Stomach (tissue), 9 donors: Measurements from ENCODE around the gene GPR15. TPM values are rescaled to one million over a fixed set of nuclear protein-coding genes. Genes with fewer than 3 reads are reported as not detected.
A peak's percentile ranks its signal among the peaks of the same experiment; 100 is the strongest.

Experiments
- DNase-seq, 2 donors: peaks; one replicate each; pipeline versions ENCODE4 v3.0.0 to v3.0.0-alpha.2; 2013 to 2019
- H3K27ac ChIP-seq, 5 donors: fragments of 200-600 bp in 4 of 5; sonication (generic) in 4 of 5; one replicate each; pipeline ENCODE4 v1.5.1; 2013 to 2019; ENCODE audit warnings: mild to moderate bottlenecking in 1 of 5, moderate library complexity in 1 of 5
- H3K27me3 ChIP-seq, 3 donors: fragments of 200-600 bp; sonication (generic); one replicate each; pipeline ENCODE4 v1.5.1; 2017 to 2019; ENCODE audit warnings: mixed run types in 1 of 3
- H3K36me3 ChIP-seq, 4 donors: fragments of 200-600 bp; sonication (generic); 1 replicate in 3 of 4; 2 replicates in 1 of 4; pipeline ENCODE4 v1.5.1; 2016 to 2019
- H3K4me1 ChIP-seq, 4 donors: fragments of 200-600 bp; sonication (generic); one replicate each; pipeline ENCODE4 v1.5.1; 2016 to 2019
- H3K4me3 ChIP-seq, 4 donors: fragments of 200-600 bp; sonication (generic) in 3 of 4; one replicate each; pipeline ENCODE4 v1.5.1; 2016 to 2019; ENCODE audit warnings: mild to moderate bottlenecking in 1 of 4
- H3K9me3 ChIP-seq, 4 donors: fragments of 200-600 bp; sonication (generic); one replicate each; pipeline ENCODE4 v1.5.1; 2016 to 2019
- EP300 ChIP-seq: sonication (generic); formaldehyde crosslinking; IDR thresholded peaks from one replicate; pipeline ENCODE4 v1.6.1; 2017; ENCODE audit warnings: antibody characterized with exemption
- POLR2A ChIP-seq, 4 donors: fragments of 450-650 bp; IDR thresholded peaks; one replicate each; pipeline ENCODE4 v1.6.1; 2016; ENCODE audit warnings: antibody characterized with exemption in 4 of 4, control low read depth in 2 of 4, mild to moderate bottlenecking in 1 of 4, moderate library complexity in 1 of 4
- POLR2AphosphoS5 ChIP-seq, 3 donors: sonication (generic); formaldehyde crosslinking; IDR thresholded peaks; one replicate each; pipeline ENCODE4 v1.6.1; 2016; ENCODE audit warnings: antibody characterized with exemption in 3 of 3
- whole genome bisulfite sequencing, 5 donors: extraction: QIAGEN DNeasy Blood & Tissue Kit in 3 of 5; methylation state at CpG; one replicate each; pipeline versions ENCODE4 v1.1.5 to v1.1.7; 2013 to 2018; 5-methylcytosine and 5-hydroxymethylcytosine counted together
- intact Hi-C: fragments of 100-400 bp; cut with DNase I; formaldehyde crosslinking; loops from one replicate; pipeline ENCODE4 v1.15.1; 2023; ENCODE audit warnings: low total_unique reads
- polyA plus RNA-seq, 3 donors: library from polyadenylated mRNA; stranded (reverse); fragments of 200-250 nt; gene quantifications; one replicate each; pipeline ENCODE4 v1.2.3, GENCODE V29; 2013
- total RNA-seq, 5 donors: library from RNA; depleted of rRNA; stranded (reverse); fragments of >200 nt; gene quantifications; one replicate each; pipeline versions ENCODE4 v1.1.0 to v1.2.3, GENCODE V29; 2014 to 2016
- TF ChIP-seq, protein P1 (sequence below), 7 experiments: fragments of 450-650 bp in 4 of 7; fragments of 200-600 bp in 3 of 7; sonication (generic) in 3 of 7; IDR thresholded peaks; one replicate each; pipeline ENCODE4 v1.5.1; 2016 to 2019; ENCODE audit warnings: antibody characterized with exemption in 7 of 7, control low read depth in 2 of 7, mild to moderate bottlenecking in 1 of 7
- donor health status: healthy with polysubstance abuse.
- donor health status: Bipolar disorder and iron deficiency.
- donor health status: healthy.

GPR15 gene
- total and polyA plus RNA-seq, 8 donors, result 0.25 TPM; not detected in 7

- intact Hi-C loops, result no loop called here
- H3K36me3 ChIP-seq, result peaks cover 5 to 61% (median 53%) of the 10 kb centered on the region in 4 donors
- H3K9me3 ChIP-seq, result no peaks in the 10 kb centered on the region
- no peaks in the 10 kb centered on the region for H3K27me3 ChIP-seq
- H3K4me3 ChIP-seq, result no peak overlapping the region
- no peak for DNase-seq
- no peak overlapping the region for H3K27ac ChIP-seq
- WGBS, 5 donors, result 90 to 100% (median 95%) methylated on average over 2 of the region's 2 CpGs
- TF ChIP-seq POLR2A (IDR thresholded peaks at IDR 0.05) (no peak), POLR2AphosphoS5 (IDR thresholded peaks at IDR 0.05) (no peak), EP300 (no peak)
- TF ChIP-seq, protein P1, sequence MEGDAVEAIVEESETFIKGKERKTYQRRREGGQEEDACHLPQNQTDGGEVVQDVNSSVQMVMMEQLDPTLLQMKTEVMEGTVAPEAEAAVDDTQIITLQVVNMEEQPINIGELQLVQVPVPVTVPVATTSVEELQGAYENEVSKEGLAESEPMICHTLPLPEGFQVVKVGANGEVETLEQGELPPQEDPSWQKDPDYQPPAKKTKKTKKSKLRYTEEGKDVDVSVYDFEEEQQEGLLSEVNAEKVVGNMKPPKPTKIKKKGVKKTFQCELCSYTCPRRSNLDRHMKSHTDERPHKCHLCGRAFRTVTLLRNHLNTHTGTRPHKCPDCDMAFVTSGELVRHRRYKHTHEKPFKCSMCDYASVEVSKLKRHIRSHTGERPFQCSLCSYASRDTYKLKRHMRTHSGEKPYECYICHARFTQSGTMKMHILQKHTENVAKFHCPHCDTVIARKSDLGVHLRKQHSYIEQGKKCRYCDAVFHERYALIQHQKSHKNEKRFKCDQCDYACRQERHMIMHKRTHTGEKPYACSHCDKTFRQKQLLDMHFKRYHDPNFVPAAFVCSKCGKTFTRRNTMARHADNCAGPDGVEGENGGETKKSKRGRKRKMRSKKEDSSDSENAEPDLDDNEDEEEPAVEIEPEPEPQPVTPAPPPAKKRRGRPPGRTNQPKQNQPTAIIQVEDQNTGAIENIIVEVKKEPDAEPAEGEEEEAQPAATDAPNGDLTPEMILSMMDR (IDR thresholded peaks at IDR 0.05), result no peak
- H3K4me1 ChIP-seq, result peaks cover 0 to 40% (median 25%) of the 10 kb centered on the region in 4 donors
Observed at GRCh38 chr3:98518816-98519215, 13.0 kb upstream of the GPR15 start.

- Histone ChIP-seq H3K36me3 (peaks cover 5 to 58% (median 48%) of the 10 kb centered on the region in 4 donors), H3K27ac (no peak overlapping the region), H3K4me1 (peaks cover 0 to 40% (median 25%) of the 10 kb centered on the region in 4 donors), H3K4me3 (no peak overlapping the region), H3K9me3 (no peaks in the 10 kb centered on the region), H3K27me3 (no peaks in the 10 kb centered on the region)
- intact Hi-C loops, result no loop called here
- TF ChIP-seq, protein P1 (IDR thresholded peaks at IDR 0.05), result no peak
- no peak for TF ChIP-seq POLR2A (IDR thresholded peaks at IDR 0.05)
- TF ChIP-seq EP300, result no peak
- no peak for TF ChIP-seq POLR2AphosphoS5 (IDR thresholded peaks at IDR 0.05)
- 0 to 100% (median 95%) methylated on average over 1 of the region's 1 CpG for WGBS, 5 donors
- no peak for DNase-seq
Observed at GRCh38 chr3:98519351-98519750, 12.4 kb upstream of the GPR15 start.

DNA sequence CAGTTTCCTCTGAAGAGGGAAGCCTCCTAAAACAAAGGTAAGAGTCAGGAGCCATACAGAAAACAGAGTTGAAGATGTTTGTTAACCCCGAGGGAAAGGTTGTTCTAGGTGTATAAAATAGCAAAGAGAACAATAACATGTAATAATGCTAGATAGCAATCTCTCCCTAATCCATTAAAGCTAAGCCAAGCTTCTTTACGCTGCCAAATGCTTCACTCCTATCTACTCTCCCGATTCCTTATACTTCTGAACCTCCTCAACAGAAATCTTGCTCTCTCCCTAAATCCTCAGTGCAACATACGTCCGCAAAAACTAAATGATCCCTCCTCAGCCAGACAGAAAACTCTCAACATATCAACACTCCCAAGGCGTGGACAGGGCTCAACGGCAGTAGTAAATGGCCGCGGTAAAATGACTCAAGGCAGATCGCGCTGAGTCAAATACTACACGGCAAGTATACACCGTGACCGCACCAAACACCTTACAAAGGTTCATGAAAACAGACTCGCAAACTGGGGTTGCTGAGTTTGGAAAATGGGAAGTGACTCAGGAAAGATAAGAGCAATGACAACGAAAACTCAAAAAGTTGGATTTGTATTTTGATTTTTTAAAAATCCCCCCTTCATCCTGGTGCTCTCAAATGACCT, 9.8 kb upstream of the GPR15 start:
- Histone ChIP-seq H3K9me3 (no peaks in the 10 kb centered on the region), H3K36me3 (peaks cover 0 to 39% (median 24%) of the 10 kb centered on the region in 4 donors), H3K27ac (peak overlapping the region; percentile 90 to 99 (median 96)), H3K4me1 (peaks cover 0 to 40% (median 25%) of the 10 kb centered on the region in 4 donors), H3K4me3 (peak overlapping the region; percentile 53 to 79 (median 71)), H3K27me3 (no peaks in the 10 kb centered on the region)
- DNase-seq, result peak; percentile 54 to 84
- TF ChIP-seq, protein P1 (IDR thresholded peaks at IDR 0.05), result no peak
- no peak for TF ChIP-seq EP300
- TF ChIP-seq POLR2A (IDR thresholded peaks at IDR 0.05), result no peak
- peak in 1 of 3 donors; percentile 3 for TF ChIP-seq POLR2AphosphoS5 (IDR thresholded peaks at IDR 0.05)
- intact Hi-C loops, result no loop called here
- WGBS, 5 donors, result 0 to 1% (median 0%) methylated on average over 16 of the region's 16 CpGs

DNA sequence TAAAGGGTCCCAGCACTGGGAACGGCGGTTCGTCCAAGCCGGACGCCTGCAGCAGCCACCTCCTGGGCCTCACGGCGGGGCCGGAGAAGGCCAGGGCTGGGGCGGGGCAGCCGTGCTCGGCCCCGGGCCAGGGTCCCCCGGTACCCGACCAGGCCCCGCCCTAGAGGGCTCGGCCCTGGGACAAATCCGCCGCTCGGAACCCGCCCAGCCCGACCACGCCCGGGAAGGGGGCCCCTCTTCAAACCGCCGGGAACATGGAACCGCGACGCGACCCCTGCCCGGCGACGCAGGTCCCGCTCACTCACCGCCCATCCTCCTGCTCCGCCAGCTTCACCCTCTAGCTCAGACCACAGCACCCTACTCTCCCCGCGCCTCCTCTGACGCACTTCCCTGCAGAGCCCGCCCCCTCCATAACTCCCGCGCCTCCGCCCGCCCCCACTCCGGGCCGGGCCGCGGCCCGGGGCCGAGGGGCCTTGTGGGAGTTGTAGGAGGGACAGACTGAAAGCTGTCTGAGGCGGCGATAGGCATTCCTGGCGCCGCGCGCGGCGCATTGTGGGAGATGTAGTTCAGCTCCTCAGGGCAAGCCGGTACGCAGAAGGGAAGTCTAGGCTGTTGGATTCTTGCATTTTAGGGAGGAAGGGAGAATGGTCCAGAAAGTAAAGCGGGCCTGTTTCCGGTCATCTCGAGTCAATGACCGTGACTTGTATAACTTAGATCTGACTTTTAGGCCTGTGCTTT, 9.1 kb upstream of the GPR15 start, which contains the start of gene CLDND1:
Gene CLDND1 (minus strand): TSS at position 359 of the 738 bp plus-strand sequence. CDS start 1,478 bp downstream, outside the sequence.
- Histone ChIP-seq H3K4me3 (peak within 1 kb of the TSS; percentile 53 to 79 (median 71)), H3K27me3 (no peaks in the 10 kb centered on the region), H3K27ac (peak within 1 kb of the TSS; percentile 90 to 99 (median 96)), H3K36me3 (peaks cover 0 to 32% (median 18%) of the 10 kb centered on the region in 4 donors), H3K9me3 (no peaks in the 10 kb centered on the region), H3K4me1 (peaks cover 0 to 40% (median 25%) of the 10 kb centered on the region in 4 donors)
- WGBS, 5 donors, result 0 to 1% (median 1%) methylated on average over 21 to 63 of the region's 63 CpGs
- DNase-seq, result peak; percentile 98 to 99
- TF ChIP-seq POLR2AphosphoS5 (IDR thresholded peaks at IDR 0.05), result peak; percentile 74 to 91 (median 88)
- TF ChIP-seq POLR2A (IDR thresholded peaks at IDR 0.05), result peak in 2 of 4 donors; percentile 51 to 54
- TF ChIP-seq, protein P1 (IDR thresholded peaks at IDR 0.05), result no peak
- TF ChIP-seq EP300, result no peak
- intact Hi-C loops, result no loop called here
